Effector CD4-positive, alpha-beta T cell (primary cell): ENCODE results near the gene SBF2.

Experiments used
- DNase-seq: peaks from one replicate; pipeline ENCODE4 v3.0.0-alpha.2; 2020
- total RNA-seq: gene quantifications from one replicate; lab custom pipeline; 2026; lab: John Stamatoyannopoulos, UW

SBF2 gene
- total RNA-seq = 16.5 reads per million, percentile 42 among the genes with 10 or more reads in this experiment

GRCh38 chr11:10293423-10294289, at the start of gene SBF2:
TSS of gene SBF2 (minus strand) at chr11:10294219. CDS start at chr11:10294069, 150 bp downstream.
- DNase-seq = peak; percentile 69

GRCh38 chr11:10338287-10338686, 44.3 kb upstream of the SBF2 start:
- DNase-seq = no peak

GRCh38 chr11:10333490-10333889, 39.5 kb upstream of the SBF2 start:
- no peak for DNase-seq

- DNase-seq = no peak
Observed at GRCh38 chr11:10331548-10332289, 37.7 kb upstream of the SBF2 start.

GRCh38 chr11:10329935-10330334, 35.9 kb upstream of the SBF2 start:
- no peak for DNase-seq

- DNase-seq = no peak
Observed at GRCh38 chr11:10329356-10329755, 35.3 kb upstream of the SBF2 start.

- DNase-seq = no peak
Observed at GRCh38 chr11:10328314-10329098, 34.5 kb upstream of the SBF2 start.

GRCh38 chr11:10327254-10327653, 33.2 kb upstream of the SBF2 start:
- no peak for DNase-seq

GRCh38 chr11:10326012-10326964, 32.3 kb upstream of the SBF2 start:
- DNase-seq = no peak

- DNase-seq = no peak
Observed at GRCh38 chr11:10325277-10326011, 31.4 kb upstream of the SBF2 start.

- DNase-seq = no peak
Observed at GRCh38 chr11:10324474-10324873, 30.5 kb upstream of the SBF2 start.

- DNase-seq = no peak
Observed at GRCh38 chr11:10323793-10324170, 29.8 kb upstream of the SBF2 start.

GRCh38 chr11:10322830-10323792, 29.1 kb upstream of the SBF2 start:
- DNase-seq = no peak

- no peak for DNase-seq
Observed at GRCh38 chr11:10322401-10322800, 28.4 kb upstream of the SBF2 start.

- DNase-seq = no peak
Observed at GRCh38 chr11:10320736-10321465, 26.9 kb upstream of the SBF2 start.

GRCh38 chr11:10319702-10320558, 25.9 kb upstream of the SBF2 start:
- no peak for DNase-seq

- DNase-seq = no peak
Observed at GRCh38 chr11:10318527-10318802, 24.4 kb upstream of the SBF2 start.

- no peak for DNase-seq
Observed at GRCh38 chr11:10317776-10318526, 23.9 kb upstream of the SBF2 start.
